Liver (tissue), 9 donors: ENCODE results near the gene CDH22. TPM values are rescaled to one million over a fixed set of nuclear protein-coding genes. Genes with fewer than 3 reads are reported as not detected.

ENCODE experiments used
- DNase-seq: peaks from one replicate; pipeline ENCODE4 v3.0.0-alpha.2; 2017; ENCODE audit warnings: low spot score
- H3K27ac ChIP-seq, 2 donors: one replicate each; pipeline ENCODE4 v1.7.0; 2013; ENCODE audit warnings: inconsistent platforms in 2 of 2, low read length in 2 of 2, control low read depth in 1 of 2, low read depth in 1 of 2, mild to moderate bottlenecking in 1 of 2
- H3K27me3 ChIP-seq, 4 donors: one replicate each; pipeline versions ENCODE4 v1.6.1 to v1.7.0; 2013; ENCODE audit warnings: low read length in 3 of 4, inconsistent platforms in 1 of 4, mild to moderate bottlenecking in 1 of 4, moderate library complexity in 1 of 4; ENCODE audit not compliant: control insufficient read depth in 4 of 4, insufficient read depth in 4 of 4
- H3K36me3 ChIP-seq, 4 donors: one replicate each; pipeline versions ENCODE4 v1.6.1 to v1.7.0; 2013; ENCODE audit warnings: low read length in 3 of 4, mild to moderate bottlenecking in 3 of 4, low read depth in 1 of 4, moderate library complexity in 1 of 4; ENCODE audit not compliant: control insufficient read depth in 4 of 4, insufficient read depth in 3 of 4
- H3K4me1 ChIP-seq, 4 donors: one replicate each; pipeline versions ENCODE4 v1.6.1 to v1.7.0; 2013; ENCODE audit warnings: low read length in 3 of 4, mild to moderate bottlenecking in 3 of 4, moderate library complexity in 1 of 4; ENCODE audit not compliant: control insufficient read depth in 4 of 4, insufficient read depth in 4 of 4
- H3K4me3 ChIP-seq, 3 donors: one replicate each; pipeline versions ENCODE4 v1.6.1 to v1.7.0; 2013; ENCODE audit warnings: low read length in 3 of 3, control low read depth in 1 of 3, low read depth in 1 of 3, mild to moderate bottlenecking in 1 of 3
- H3K9ac ChIP-seq, 2 donors: one replicate each; pipeline ENCODE4 v1.7.0; 2013; ENCODE audit warnings: low read length in 2 of 2, mild to moderate bottlenecking in 2 of 2, moderate library complexity in 2 of 2, control low read depth in 1 of 2, low read depth in 1 of 2
- H3K9me3 ChIP-seq, 4 donors: one replicate each; pipeline versions ENCODE4 v1.6.1 to v1.7.0; 2013; ENCODE audit warnings: low read length in 3 of 4; ENCODE audit not compliant: control insufficient read depth in 4 of 4
- ATF3 ChIP-seq: IDR thresholded peaks from 2 replicates; pipeline ENCODE4 v1.6.1; 2016; ENCODE audit warnings: antibody characterized with exemption
- CTCF ChIP-seq: fragments of 150-350 bp; IDR thresholded peaks from 2 replicates; pipeline ENCODE4 v1.5.1; 2017; ENCODE audit warnings: improper control_type of control experiment, low read depth, low read length; ENCODE audit not compliant: missing input control
- EGR1 ChIP-seq, 2 donors: IDR thresholded peaks; 2 replicates each; pipeline ENCODE4 v1.6.1; 2016 to 2018; ENCODE audit warnings: antibody characterized with exemption in 2 of 2, low read depth in 2 of 2
- FOXA1 ChIP-seq: IDR thresholded peaks from 2 replicates; pipeline ENCODE4 v1.6.1; 2016; ENCODE audit warnings: antibody characterized with exemption
- FOXA2 ChIP-seq: IDR thresholded peaks from 2 replicates; pipeline ENCODE4 v1.6.1; 2016; ENCODE audit warnings: antibody characterized with exemption
- GABPA ChIP-seq, 2 donors: IDR thresholded peaks in 1 of 2; conservative IDR thresholded peaks in 1 of 2; 2 replicates each; pipeline ENCODE4 v1.6.1; 2016; ENCODE audit warnings: antibody characterized with exemption in 2 of 2, mild to moderate bottlenecking in 1 of 2, moderate library complexity in 1 of 2
- HNF4A ChIP-seq, 2 donors: conservative IDR thresholded peaks; 2 replicates each; pipeline ENCODE4 v1.6.1; 2016; ENCODE audit warnings: antibody characterized with exemption in 2 of 2, mild to moderate bottlenecking in 2 of 2
- HNF4G ChIP-seq: IDR thresholded peaks from 2 replicates; pipeline ENCODE4 v1.6.1; 2016; ENCODE audit warnings: antibody characterized with exemption
- JUND ChIP-seq, 2 donors: IDR thresholded peaks; 2 replicates each; pipeline ENCODE4 v1.6.1; 2016; ENCODE audit warnings: antibody characterized with exemption in 2 of 2
- MAX ChIP-seq: IDR thresholded peaks from 2 replicates; pipeline ENCODE4 v1.6.1; 2016; ENCODE audit warnings: antibody characterized with exemption
- NR2F2 ChIP-seq: IDR thresholded peaks from 2 replicates; pipeline ENCODE4 v1.6.1; 2016; ENCODE audit warnings: antibody characterized with exemption
- RAD21 ChIP-seq, 2 donors: IDR thresholded peaks; 2 replicates each; pipeline ENCODE4 v1.6.1; 2016; ENCODE audit warnings: antibody characterized with exemption in 2 of 2, mild to moderate bottlenecking in 2 of 2
- REST ChIP-seq: IDR thresholded peaks from 2 replicates; pipeline ENCODE4 v1.6.1; 2016; ENCODE audit warnings: antibody characterized with exemption, mild to moderate bottlenecking
- RXRA ChIP-seq, 2 donors: IDR thresholded peaks; 2 replicates each; pipeline ENCODE4 v1.6.1; 2017 to 2018; ENCODE audit warnings: antibody characterized with exemption in 2 of 2, mild to moderate bottlenecking in 1 of 2
- SP1 ChIP-seq: IDR thresholded peaks from 2 replicates; pipeline ENCODE4 v1.6.1; 2018; ENCODE audit warnings: antibody characterized with exemption, mild to moderate bottlenecking
- TAF1 ChIP-seq: conservative IDR thresholded peaks from 2 replicates; pipeline ENCODE4 v1.6.1; 2016; ENCODE audit warnings: antibody characterized with exemption, mild to moderate bottlenecking
- YY1 ChIP-seq: IDR thresholded peaks from 2 replicates; pipeline ENCODE4 v1.6.1; 2016; ENCODE audit warnings: antibody characterized with exemption, mild to moderate bottlenecking
- ZBTB33 ChIP-seq: IDR thresholded peaks from 2 replicates; pipeline ENCODE4 v1.6.1; 2016; ENCODE audit warnings: antibody characterized with exemption
- WGBS: extraction: QIAGEN DNeasy Blood & Tissue Kit; methylation state at CpG from one replicate; pipeline ENCODE4 v1.1.7; 2013; 5-methylcytosine and 5-hydroxymethylcytosine counted together
- polyA plus RNA-seq, 2 donors: library from polyadenylated mRNA; stranded (reverse) in 1 of 2; unstranded in 1 of 2; fragments of 200-250 nt in 1 of 2; fragments of >200 nt in 1 of 2; fragmentation: Nextera tagmentation in 1 of 2; extraction: Ambion mirVana in 1 of 2; gene quantifications; one replicate each; pipeline versions ENCODE4 v1.2.1 to v1.2.3, GENCODE V29; 2013 to 2015
- total RNA-seq, 2 donors: library from RNA; depleted of rRNA; stranded (reverse); fragments of >200 nt; gene quantifications; one replicate each; pipeline ENCODE4 v1.2.3, GENCODE V29; 2014
- donor health status: healthy.
- donor health status: healthy.
- donor health status: healthy.
- donor health status: healthy.
- donor health status: healthy.

Gene CDH22
- total and polyA plus RNA-seq, 4 donors, result 0.02 TPM; not detected in 3

- no peak overlapping the region for H3K27ac ChIP-seq
- H3K27me3 ChIP-seq, result peaks cover 0 to 3% (median 1%) of the 10 kb centered on the region in 4 donors
- no peak for DNase-seq
- H3K4me1 ChIP-seq, result no peaks in the 10 kb centered on the region
- no peaks in the 10 kb centered on the region for H3K9me3 ChIP-seq
- H3K4me3 ChIP-seq, result no peak overlapping the region
- TF ChIP-seq JUND (IDR thresholded peaks at IDR 0.05), result no peak
- no peak for TF ChIP-seq ATF3
- no peak for TF ChIP-seq SP1
- TF ChIP-seq FOXA1, result no peak
- TF ChIP-seq HNF4A (conservative IDR thresholded peaks at IDR 0.05), result no peak
- no peak for TF ChIP-seq NR2F2
- TF ChIP-seq CTCF, result no peak
- no peak for TF ChIP-seq TAF1
- TF ChIP-seq RXRA (IDR thresholded peaks at IDR 0.05), result no peak
- no peak for TF ChIP-seq MAX
- no peak for TF ChIP-seq GABPA (IDR thresholded peaks at IDR 0.05 in 1 of 2, conservative IDR thresholded peaks at IDR 0.05 in 1 of 2)
- no peak for TF ChIP-seq HNF4G
- TF ChIP-seq EGR1 (IDR thresholded peaks at IDR 0.05; ENCODE audit: low read depth in 2 of 2), result no peak
- TF ChIP-seq YY1, result no peak
- no peak for TF ChIP-seq RAD21 (IDR thresholded peaks at IDR 0.05)
- TF ChIP-seq FOXA2, result no peak
- TF ChIP-seq REST, result no peak
- WGBS, result 49% methylated on average over 5 of the region's 5 CpGs
- no peak overlapping the region for H3K9ac ChIP-seq
- H3K36me3 ChIP-seq, result no peaks in the 10 kb centered on the region
Observed at GRCh38 chr20:46158476-46158987, 149.8 kb downstream of the CDH22 start.

GRCh38 chr20:46157625-46158024 is 150.7 kb downstream of the CDH22 start:
- Histone ChIP-seq H3K36me3 (no peaks in the 10 kb centered on the region), H3K9me3 (no peaks in the 10 kb centered on the region), H3K4me1 (no peaks in the 10 kb centered on the region), H3K27ac (no peak overlapping the region), H3K4me3 (no peak overlapping the region), H3K27me3 (peaks cover 0 to 3% (median 1%) of the 10 kb centered on the region in 4 donors), H3K9ac (no peak overlapping the region)
- no peak for DNase-seq
- 64% methylated on average over 7 of the region's 7 CpGs for WGBS
- TF ChIP-seq SP1 (no peak), YY1 (no peak), FOXA2 (no peak), ZBTB33 (no peak), RXRA (IDR thresholded peaks at IDR 0.05) (no peak), GABPA (IDR thresholded peaks at IDR 0.05 in 1 of 2, conservative IDR thresholded peaks at IDR 0.05 in 1 of 2) (no peak)
